Measurements from ENCODE around the gene SRPRA. TPM values are rescaled to one million over a fixed set of nuclear protein-coding genes. Genes with fewer than 3 reads are reported as not detected.
"Not testable (repeated sequence)": the region's sequence is repeated elsewhere in the genome, so short reads cannot be mapped to it uniquely, and the experiment has no call there.

The SRPRA gene
- total RNA-seq, result 180 and 191 TPM in 2 replicates

- H3K36me3 Mint-ChIP-seq (ENCODE audit: low read depth), result peaks cover 50% of the 10 kb centered on the region
- peaks cover 33% of the 10 kb centered on the region for H3K4me1 Mint-ChIP-seq
- no peaks in the 10 kb centered on the region for H3K27me3 Mint-ChIP-seq
- no peaks in the 10 kb centered on the region for H3K9me3 Mint-ChIP-seq
- peak; percentile 100 for DNase-seq
- peak within 1 kb of the TSS; percentile 95 for H3K4me3 Mint-ChIP-seq
- peak within 1 kb of the TSS; percentile 92 for H3K27ac Mint-ChIP-seq
- intact Hi-C loops (cut with micrococcal nuclease), result loop anchor here (1.0 to 10.0 kb wide), 9 partner anchors 14 to 1392 kb away; partner anchors contain the start of genes CDON, CHEK1, DCPS and EI24
These were observed at the start of gene SRPRA, which contains the start of gene FOXRED1 for GRCh38 chr11:126268708-126269579. SRPRA (minus strand) TSS chr11:126268895; CDS start chr11:126268804, 91 bp downstream. FOXRED1 (plus strand) TSS chr11:126269154; CDS start chr11:126269207, 53 bp downstream.

GRCh38 chr11:126317756-126318573 is 49.3 kb upstream of the SRPRA start:
- peak; percentile 72 for DNase-seq
- H3K27ac Mint-ChIP-seq, result peak overlapping the region; percentile 80
- no peaks in the 10 kb centered on the region for H3K27me3 Mint-ChIP-seq
- intact Hi-C loops (cut with micrococcal nuclease), result loop anchor here (5.0 to 10.0 kb wide), 3 partner anchors 34 to 657 kb away; no protein-coding TSS in a partner anchor
- H3K36me3 Mint-ChIP-seq (ENCODE audit: low read depth), result peaks cover 38% of the 10 kb centered on the region
- H3K9me3 Mint-ChIP-seq, result no peaks in the 10 kb centered on the region
- peak overlapping the region; percentile 56 for H3K4me3 Mint-ChIP-seq
- H3K4me1 Mint-ChIP-seq, result peaks cover 37% of the 10 kb centered on the region

- Mint-ChIP-seq H3K27ac (peak overlapping the region; percentile 80), H3K4me3 (peak overlapping the region; percentile 56), H3K9me3 (no peaks in the 10 kb centered on the region), H3K4me1 (peaks cover 37% of the 10 kb centered on the region), H3K27me3 (no peaks in the 10 kb centered on the region), H3K36me3 (ENCODE audit: low read depth) (peaks cover 38% of the 10 kb centered on the region)
- DNase-seq, result no peak
- intact Hi-C loops (cut with micrococcal nuclease), result loop anchor here (5.0 to 10.0 kb wide), 3 partner anchors 35 to 657 kb away; no protein-coding TSS in a partner anchor
These were observed 48.7 kb upstream of the SRPRA start for GRCh38 chr11:126317432-126317755.

GRCh38 chr11:126313826-126314225 is 45.1 kb upstream of the SRPRA start:
- Mint-ChIP-seq H3K4me3 (no peak overlapping the region), H3K36me3 (ENCODE audit: low read depth) (peaks cover 38% of the 10 kb centered on the region), H3K27ac (no peak overlapping the region), H3K9me3 (no peaks in the 10 kb centered on the region), H3K4me1 (peaks cover 28% of the 10 kb centered on the region), H3K27me3 (no peaks in the 10 kb centered on the region)
- no peak for DNase-seq
- intact Hi-C loops (cut with micrococcal nuclease), result loop anchor here (10.0 kb wide), 1 partner anchor 661 kb away; no protein-coding TSS in a partner anchor

- peaks cover 40% of the 10 kb centered on the region for H3K36me3 Mint-ChIP-seq (ENCODE audit: low read depth)
- no peak overlapping the region for H3K27ac Mint-ChIP-seq
These were observed 44.3 kb upstream of the SRPRA start for GRCh38 chr11:126312961-126313360.

GRCh38 chr11:126311401-126312291 is 43.0 kb upstream of the SRPRA start:
- Mint-ChIP-seq H3K9me3 (no peaks in the 10 kb centered on the region), H3K27ac (no peak overlapping the region), H3K4me3 (no peak overlapping the region), H3K4me1 (peaks cover 16% of the 10 kb centered on the region), H3K36me3 (ENCODE audit: low read depth) (peaks cover 41% of the 10 kb centered on the region), H3K27me3 (no peaks in the 10 kb centered on the region)
- DNase-seq, result no peak
- intact Hi-C loops (cut with micrococcal nuclease), result loop anchor here (2.0 to 10.0 kb wide), 2 partner anchors 169 to 663 kb away; no protein-coding TSS in a partner anchor

More at GRCh38 chr11:126312961-126313360, 44.3 kb upstream of the SRPRA start:
- no peak for DNase-seq
- no peaks in the 10 kb centered on the region for H3K27me3 Mint-ChIP-seq
- no peaks in the 10 kb centered on the region for H3K9me3 Mint-ChIP-seq
- no peak overlapping the region for H3K4me3 Mint-ChIP-seq
- intact Hi-C loops (cut with micrococcal nuclease), result loop anchor here (10.0 kb wide), 1 partner anchor 662 kb away; no protein-coding TSS in a partner anchor
- peaks cover 19% of the 10 kb centered on the region for H3K4me1 Mint-ChIP-seq

- peaks cover 36% of the 10 kb centered on the region for H3K36me3 Mint-ChIP-seq (ENCODE audit: low read depth)
- no peaks in the 10 kb centered on the region for H3K27me3 Mint-ChIP-seq
- peaks cover 13% of the 10 kb centered on the region for H3K4me1 Mint-ChIP-seq
- H3K4me3 Mint-ChIP-seq, result no peak overlapping the region
- H3K9me3 Mint-ChIP-seq, result no peaks in the 10 kb centered on the region
- H3K27ac Mint-ChIP-seq, result no peak overlapping the region
- DNase-seq, result no peak
- intact Hi-C loops (cut with micrococcal nuclease), result loop anchor here (2.0 to 10.0 kb wide), 2 partner anchors 170 to 664 kb away; no protein-coding TSS in a partner anchor
These were observed 42.3 kb upstream of the SRPRA start for GRCh38 chr11:126310992-126311310.

GRCh38 chr11:126310200-126310991 is 41.7 kb upstream of the SRPRA start:
- Mint-ChIP-seq H3K27me3 (no peaks in the 10 kb centered on the region), H3K9me3 (no peaks in the 10 kb centered on the region), H3K36me3 (ENCODE audit: low read depth) (peaks cover 37% of the 10 kb centered on the region), H3K27ac (no peak overlapping the region), H3K4me3 (no peak overlapping the region), H3K4me1 (peaks cover 16% of the 10 kb centered on the region)
- peak; percentile 89 for DNase-seq
- intact Hi-C loops (cut with micrococcal nuclease), result loop anchor here (2.0 to 10.0 kb wide), 2 partner anchors 170 to 664 kb away; no protein-coding TSS in a partner anchor

- Mint-ChIP-seq H3K36me3 (ENCODE audit: low read depth) (peaks cover 30% of the 10 kb centered on the region), H3K4me1 (peaks cover 19% of the 10 kb centered on the region)
- H3K4me3 Mint-ChIP-seq; DNase-seq; H3K27me3 Mint-ChIP-seq; H3K9me3 Mint-ChIP-seq; intact Hi-C loops (cut with micrococcal nuclease); H3K27ac Mint-ChIP-seq: not testable (repeated sequence)
These were observed 40.1 kb upstream of the SRPRA start for GRCh38 chr11:126308771-126309170.

GRCh38 chr11:126308271-126308671 is 39.6 kb upstream of the SRPRA start:
- H3K36me3 Mint-ChIP-seq (ENCODE audit: low read depth), result peaks cover 28% of the 10 kb centered on the region
- DNase-seq, result no peak
- H3K9me3 Mint-ChIP-seq, result no peaks in the 10 kb centered on the region
- no peak overlapping the region for H3K4me3 Mint-ChIP-seq
- peaks cover 19% of the 10 kb centered on the region for H3K4me1 Mint-ChIP-seq
- H3K27me3 Mint-ChIP-seq, result no peaks in the 10 kb centered on the region
- intact Hi-C loops (cut with micrococcal nuclease), result no loop called here
- H3K27ac Mint-ChIP-seq, result no peak overlapping the region

GRCh38 chr11:126307706-126308105 is 39.0 kb upstream of the SRPRA start:
- Mint-ChIP-seq H3K27ac (no peak overlapping the region), H3K9me3 (no peaks in the 10 kb centered on the region), H3K4me1 (peaks cover 19% of the 10 kb centered on the region), H3K27me3 (no peaks in the 10 kb centered on the region), H3K4me3 (no peak overlapping the region), H3K36me3 (ENCODE audit: low read depth) (peaks cover 29% of the 10 kb centered on the region)
- DNase-seq, result peak; percentile 66
- intact Hi-C loops (cut with micrococcal nuclease), result no loop called here

- Mint-ChIP-seq H3K27me3 (no peaks in the 10 kb centered on the region), H3K4me1 (peaks cover 22% of the 10 kb centered on the region), H3K27ac (peak overlapping the region; percentile 70), H3K9me3 (no peaks in the 10 kb centered on the region), H3K4me3 (peak overlapping the region; percentile 76), H3K36me3 (ENCODE audit: low read depth) (peaks cover 29% of the 10 kb centered on the region)
- peak; percentile 77 for DNase-seq
- intact Hi-C loops (cut with micrococcal nuclease), result no loop called here
These were observed 37.0 kb upstream of the SRPRA start for GRCh38 chr11:126305699-126306098.
